HEK293 (cell line): ENCODE results near the gene WDCP.

Experiments
- CTCF ChIA-PET: fragments of 350-600 bp; formaldehyde crosslinking; extraction: SDS; loops from one replicate; lab custom pipeline; 2021; ENCODE audit warnings: antibody characterized with exemption; lab: Yijun Ruan, JAX
- POLR2A ChIA-PET: fragments of 300-600 bp; formaldehyde crosslinking; extraction: SDS; loops from one replicate; lab custom pipeline; 2020; ENCODE audit warnings: antibody characterized with exemption, inconsistent platforms; lab: Yijun Ruan, JAX
- H3K27ac ChIP-seq: fragments of 200-500 bp; sonication (Bioruptor generic); 2 replicates; pipeline ENCODE4 v1.5.1; 2014; ENCODE audit warnings: low read depth, low read length, control low read depth, inconsistent platforms; ENCODE audit errors: extremely low read depth
- H3K36me3 ChIP-seq, 2 experiments: fragments of 200-500 bp in 1 of 2; sonication (Bioruptor generic) in 1 of 2; 1 replicate in 1 of 2; 2 replicates in 1 of 2; pipeline ENCODE4 v1.5.1; 2014 to 2017; ENCODE audit warnings: inconsistent platforms in 2 of 2, low read length in 2 of 2; ENCODE audit not compliant: control insufficient read depth in 2 of 2, insufficient read depth in 1 of 2
- H3K4me1 ChIP-seq: fragments of 200-500 bp; sonication (Bioruptor generic); 2 replicates; pipeline ENCODE4 v1.5.1; 2014; ENCODE audit warnings: mild to moderate bottlenecking, low read length, inconsistent platforms; ENCODE audit not compliant: control insufficient read depth, insufficient read depth
- H3K4me3 ChIP-seq: 2 replicates; pipeline ENCODE4 v1.5.1; 2011; ENCODE audit warnings: low read depth, mild to moderate bottlenecking, control low read depth, low read length, moderate library complexity
- H3K9me3 ChIP-seq: fragments of 200-500 bp; sonication (Bioruptor generic); 2 replicates; pipeline ENCODE4 v1.5.1; 2014; ENCODE audit warnings: low read depth, low read length, inconsistent platforms; ENCODE audit not compliant: control insufficient read depth, insufficient read depth
- GLIS1 ChIP-seq: fragments of 450-650 bp; formaldehyde crosslinking; IDR thresholded peaks from 2 replicates; pipeline ENCODE4 v1.5.1; 2016; ENCODE audit warnings: missing biosample characterization, missing genetic modification characterization
- INSM2 ChIP-seq: fragments of 450-650 bp; formaldehyde crosslinking; IDR thresholded peaks from 2 replicates; pipeline ENCODE4 v1.5.1; 2016; ENCODE audit warnings: missing biosample characterization, missing genetic modification characterization
- KLF16 ChIP-seq: fragments of 450-650 bp; formaldehyde crosslinking; IDR thresholded peaks from 2 replicates; pipeline ENCODE4 v1.5.1; 2017; ENCODE audit warnings: missing biosample characterization, missing genetic modification characterization
- KLF7 ChIP-seq: fragments of 450-650 bp; formaldehyde crosslinking; IDR thresholded peaks from 2 replicates; pipeline ENCODE4 v1.5.1; 2016; ENCODE audit warnings: missing biosample characterization, missing genetic modification characterization, borderline replicate concordance
- OVOL3 ChIP-seq: fragments of 450-650 bp; formaldehyde crosslinking; IDR thresholded peaks from 2 replicates; pipeline ENCODE4 v1.5.1; 2016; ENCODE audit warnings: missing biosample characterization, missing genetic modification characterization
- PRDM10 ChIP-seq: fragments of 450-650 bp; formaldehyde crosslinking; IDR thresholded peaks from 2 replicates; pipeline ENCODE4 v1.5.1; 2016; ENCODE audit warnings: missing biosample characterization, missing genetic modification characterization
- ZNF138 ChIP-seq: fragments of 450-650 bp; formaldehyde crosslinking; IDR thresholded peaks from 2 replicates; pipeline ENCODE4 v1.5.1; 2016; ENCODE audit warnings: missing biosample characterization, missing genetic modification characterization, borderline replicate concordance
- ZNF221 ChIP-seq: fragments of 450-650 bp; formaldehyde crosslinking; IDR thresholded peaks from 2 replicates; pipeline ENCODE4 v1.5.1; 2017; ENCODE audit warnings: missing biosample characterization, missing genetic modification characterization, borderline replicate concordance
- ZNF426 ChIP-seq: fragments of 450-650 bp; formaldehyde crosslinking; IDR thresholded peaks from 2 replicates; pipeline ENCODE4 v1.5.1; 2017; ENCODE audit warnings: missing biosample characterization, missing genetic modification characterization, mild to moderate bottlenecking, inconsistent platforms, moderate library complexity
- ZNF473 ChIP-seq: fragments of 450-650 bp; formaldehyde crosslinking; IDR thresholded peaks from 2 replicates; pipeline ENCODE4 v1.5.1; 2017; ENCODE audit warnings: missing biosample characterization, missing genetic modification characterization
- ZNF514 ChIP-seq: fragments of 450-650 bp; formaldehyde crosslinking; IDR thresholded peaks from 2 replicates; pipeline ENCODE4 v1.5.1; 2016; ENCODE audit warnings: missing biosample characterization, missing genetic modification characterization
- ZNF548 ChIP-seq: fragments of 450-650 bp; formaldehyde crosslinking; IDR thresholded peaks from 2 replicates; pipeline ENCODE4 v1.5.1; 2016; ENCODE audit warnings: missing biosample characterization, missing genetic modification characterization
- ZNF580 ChIP-seq: fragments of 450-650 bp; formaldehyde crosslinking; IDR thresholded peaks from 2 replicates; pipeline ENCODE4 v1.5.1; 2016; ENCODE audit warnings: missing biosample characterization, missing genetic modification characterization
- ZNF626 ChIP-seq: fragments of 450-650 bp; sonication (Bioruptor Pico); formaldehyde crosslinking; IDR thresholded peaks from 2 replicates; pipeline ENCODE4 v1.5.1; 2018; ENCODE audit warnings: missing biosample characterization, missing genetic modification characterization, inconsistent platforms
- ZNF645 ChIP-seq: fragments of 450-650 bp; formaldehyde crosslinking; IDR thresholded peaks from 2 replicates; pipeline ENCODE4; 2016; ENCODE audit warnings: missing biosample characterization, missing genetic modification characterization
- ZNF677 ChIP-seq: fragments of 450-650 bp; IDR thresholded peaks from 2 replicates; pipeline ENCODE4 v1.5.0; 2018; ENCODE audit warnings: missing biosample characterization, mild to moderate bottlenecking, missing genetic modification characterization, moderate library complexity
- ZNF76 ChIP-seq: fragments of 450-650 bp; formaldehyde crosslinking; IDR thresholded peaks from 2 replicates; pipeline ENCODE4; 2016; ENCODE audit warnings: low read depth, missing biosample characterization, missing genetic modification characterization, borderline replicate concordance
- ZNF768 ChIP-seq: fragments of 450-650 bp; formaldehyde crosslinking; IDR thresholded peaks from 2 replicates; pipeline ENCODE4 v1.5.1; 2018; ENCODE audit warnings: missing biosample characterization, mild to moderate bottlenecking, missing genetic modification characterization
- ZNF785 ChIP-seq: fragments of 450-650 bp; formaldehyde crosslinking; IDR thresholded peaks from 2 replicates; pipeline ENCODE4 v1.5.1; 2016; ENCODE audit warnings: missing biosample characterization, missing genetic modification characterization
- ZNF837 ChIP-seq: fragments of 450-650 bp; formaldehyde crosslinking; IDR thresholded peaks from 2 replicates; pipeline ENCODE4 v1.5.1; 2016; ENCODE audit warnings: missing biosample characterization, missing genetic modification characterization
- ZSCAN30 ChIP-seq: fragments of 450-650 bp; IDR thresholded peaks from 2 replicates; pipeline ENCODE4 v1.5.1; 2018; ENCODE audit warnings: missing biosample characterization, mild to moderate bottlenecking, missing genetic modification characterization, moderate library complexity
- ZXDB ChIP-seq: fragments of 450-650 bp; formaldehyde crosslinking; IDR thresholded peaks from 2 replicates; pipeline ENCODE4 v1.5.1; 2016; ENCODE audit warnings: missing biosample characterization, missing genetic modification characterization

Gene WDCP

GRCh38 chr2:24075259-24075658 is 28.1 kb upstream of the WDCP start:
- Histone ChIP-seq H3K9me3 (no peaks in the 10 kb centered on the region), H3K4me1 (peaks cover 7% of the 10 kb centered on the region; the same call in 1 of the 2 replicates), H3K27ac (peak overlapping the region; percentile 88), H3K4me3 (peak overlapping the region; percentile 95)
- CTCF ChIA-PET = no interaction called here
- POLR2A ChIA-PET = no interaction called here
- TF ChIP-seq PRDM10 = no peak
- TF ChIP-seq ZNF626 (tag by site-specific recombination) = no peak
- TF ChIP-seq ZNF785 (tag by site-specific recombination) = no peak
- TF ChIP-seq ZNF514 = no peak
- no peak for TF ChIP-seq ZXDB (tag by site-specific recombination)
- no peak for TF ChIP-seq ZNF76
- no peak for TF ChIP-seq ZNF138 (tag by site-specific recombination)
- TF ChIP-seq ZNF221 = no peak
- TF ChIP-seq KLF7 (tag by site-specific recombination) = no peak
- TF ChIP-seq ZNF677 (tag by site-specific recombination) = no peak
- TF ChIP-seq INSM2 (tag by site-specific recombination) = no peak
- TF ChIP-seq ZNF580 (tag by site-specific recombination) = no peak
- no peak for TF ChIP-seq KLF16 (tag by site-specific recombination)
- no peak for TF ChIP-seq ZNF426 (tag by site-specific recombination)
- TF ChIP-seq ZNF548 = no peak
- TF ChIP-seq, all 188 proteins: peak for 0
- H3K36me3 ChIP-seq = peaks cover 17 to 48% of the 10 kb centered on the region in 2 experiments

- CTCF ChIA-PET = interaction anchor here (1.1 kb wide), 1 partner anchor 146 kb away, joined by 3 read pairs; no protein-coding TSS in a partner anchor
- POLR2A ChIA-PET = no interaction called here
- H3K9me3 ChIP-seq = no peaks in the 10 kb centered on the region
- TF ChIP-seq ZNF837 (tag by site-specific recombination) = no peak
- TF ChIP-seq OVOL3 (tag by site-specific recombination) = no peak
- TF ChIP-seq ZNF645 (tag by site-specific recombination) = no peak
- no peak for TF ChIP-seq ZNF768 (tag by site-specific recombination)
- TF ChIP-seq ZNF473 = no peak
- TF ChIP-seq ZSCAN30 = no peak
- TF ChIP-seq GLIS1 (tag by site-specific recombination) = no peak
- no peak overlapping the region for H3K4me3 ChIP-seq
- H3K4me1 ChIP-seq = peaks cover 7% of the 10 kb centered on the region; the same call in 1 of the 2 replicates
- peaks cover 18 to 50% of the 10 kb centered on the region in 2 experiments for H3K36me3 ChIP-seq
- H3K27ac ChIP-seq = no peak overlapping the region
Observed at GRCh38 chr2:24073816-24074215, 26.6 kb upstream of the WDCP start.
